OCI-LY7 (cell line): Measurements from ENCODE around the gene COL5A1. TPM values are rescaled to one million over a fixed set of nuclear protein-coding genes. Genes with fewer than 3 reads are reported as not detected.

Experiments used
- BruUV-seq: library from RNA; stranded (reverse); fragments of 400-500 nt; replicated peaks from 2 replicates; lab custom pipeline; 2021; lab: Mats Ljungman, UMichigan
- CTCF ChIA-PET: fragments of 300-600 bp; sonication (Branson Sonifier 250); formaldehyde crosslinking; loops from one replicate; lab custom pipeline; 2022; ENCODE audit warnings: antibody characterized with exemption; ENCODE audit not compliant: unreplicated experiment; lab: Charles Lee
- POLR2A ChIA-PET: fragments of 300-600 bp; sonication (Branson Sonifier 250); formaldehyde crosslinking; loops from one replicate; lab custom pipeline; 2022; ENCODE audit warnings: antibody characterized with exemption; lab: Charles Lee
- DNase-seq: peaks from one replicate; pipeline ENCODE4 v3.0.0-alpha.2; 2015; ENCODE audit warnings: low spot score
- H2AFZ ChIP-seq: fragments of 200-600 bp; sonication (generic), shearing (Covaris generic); 2 replicates; pipeline ENCODE4 v1.6.1; 2014; ENCODE audit warnings: mild to moderate bottlenecking, antibody characterized with exemption, low read length, moderate library complexity
- H3K27ac ChIP-seq: fragments of 200-600 bp; sonication (generic); 2 replicates; pipeline ENCODE4 v1.5.1; 2014; ENCODE audit warnings: mixed run types, low read depth, mild to moderate bottlenecking, moderate library complexity, low read length, inconsistent platforms; ENCODE audit not compliant: poor library complexity, severe bottlenecking
- H3K36me3 ChIP-seq: fragments of 200-600 bp; sonication (generic); 2 replicates; pipeline ENCODE4 v1.6.1; 2014; ENCODE audit warnings: mild to moderate bottlenecking, antibody characterized with exemption, low read length, moderate library complexity, mixed read lengths; ENCODE audit not compliant: insufficient read depth
- H3K4me1 ChIP-seq: fragments of 200-600 bp; sonication (generic); 2 replicates; pipeline ENCODE4 v1.5.1; 2014; ENCODE audit warnings: mild to moderate bottlenecking, low read length; ENCODE audit not compliant: insufficient read depth, poor library complexity, severe bottlenecking
- H3K4me2 ChIP-seq: fragments of 200-600 bp; sonication (generic); 2 replicates; pipeline ENCODE4 v1.6.1; 2014; ENCODE audit warnings: mild to moderate bottlenecking, low read length
- H3K4me3 ChIP-seq: fragments of 200-600 bp; sonication (generic); 2 replicates; pipeline ENCODE4 v1.5.1; 2014; ENCODE audit warnings: mild to moderate bottlenecking, low read depth, low read length; ENCODE audit not compliant: poor library complexity, severe bottlenecking
- H3K79me2 ChIP-seq: fragments of 200-600 bp; sonication (generic); 2 replicates; pipeline ENCODE4 v1.6.1; 2016; ENCODE audit warnings: low read depth, mild to moderate bottlenecking, low read length, moderate library complexity, mixed read lengths; ENCODE audit not compliant: insufficient read depth
- H3K9me2 ChIP-seq: fragments of 200-600 bp; sonication (generic); 2 replicates; pipeline ENCODE4 v1.6.1; 2016; ENCODE audit warnings: mild to moderate bottlenecking, low read length, mixed read lengths; ENCODE audit not compliant: insufficient read depth
- H3K9me3 ChIP-seq: fragments of 200-600 bp; sonication (generic); 2 replicates; pipeline ENCODE4 v1.6.1; 2014; ENCODE audit warnings: mild to moderate bottlenecking, mixed run types, low read length, mixed read lengths
- H4K20me1 ChIP-seq: fragments of 200-600 bp; sonication (generic); 2 replicates; pipeline ENCODE4 v1.6.1; 2014; ENCODE audit warnings: mild to moderate bottlenecking, antibody characterized with exemption, low read length, moderate library complexity, mixed read lengths; ENCODE audit not compliant: insufficient read depth
- EZH2phosphoT487 ChIP-seq: fragments of 200-600 bp; sonication (generic); IDR thresholded peaks from 2 replicates; pipeline ENCODE4 v1.6.1; 2018; ENCODE audit warnings: low read depth, borderline replicate concordance, mild to moderate bottlenecking, mixed run types, antibody characterized with exemption, low read length, moderate library complexity, mixed read lengths
- intact Hi-C: fragments of 100-400 bp; cut with micrococcal nuclease; formaldehyde crosslinking; loops from one replicate; pipeline ENCODE4 v1.10.0; 2022; ENCODE audit not compliant: unreplicated experiment
- total RNA-seq, 2 experiments: library from RNA; depleted of rRNA in 1 of 2; stranded (reverse); fragments of >200 nt in 1 of 2; shearing (Covaris generic) in 1 of 2; gene quantifications; 2 replicates each; pipeline ENCODE4 v1.2.3, GENCODE V29; 2014 to 2022
- TF ChIP-seq, protein P1 (sequence below): fragments of 200-600 bp; sonication (generic); conservative IDR thresholded peaks from 2 replicates; pipeline ENCODE4 v1.5.1; 2014; ENCODE audit warnings: mild to moderate bottlenecking, antibody characterized with exemption, low read length, moderate library complexity, mixed read lengths

COL5A1 gene
- total RNA-seq, 2 experiments from 2014 or later: 12.2 to 28.6 TPM

- no peak for DNase-seq
- TF ChIP-seq EZH2phosphoT487: no peak
- TF ChIP-seq, protein P1, sequence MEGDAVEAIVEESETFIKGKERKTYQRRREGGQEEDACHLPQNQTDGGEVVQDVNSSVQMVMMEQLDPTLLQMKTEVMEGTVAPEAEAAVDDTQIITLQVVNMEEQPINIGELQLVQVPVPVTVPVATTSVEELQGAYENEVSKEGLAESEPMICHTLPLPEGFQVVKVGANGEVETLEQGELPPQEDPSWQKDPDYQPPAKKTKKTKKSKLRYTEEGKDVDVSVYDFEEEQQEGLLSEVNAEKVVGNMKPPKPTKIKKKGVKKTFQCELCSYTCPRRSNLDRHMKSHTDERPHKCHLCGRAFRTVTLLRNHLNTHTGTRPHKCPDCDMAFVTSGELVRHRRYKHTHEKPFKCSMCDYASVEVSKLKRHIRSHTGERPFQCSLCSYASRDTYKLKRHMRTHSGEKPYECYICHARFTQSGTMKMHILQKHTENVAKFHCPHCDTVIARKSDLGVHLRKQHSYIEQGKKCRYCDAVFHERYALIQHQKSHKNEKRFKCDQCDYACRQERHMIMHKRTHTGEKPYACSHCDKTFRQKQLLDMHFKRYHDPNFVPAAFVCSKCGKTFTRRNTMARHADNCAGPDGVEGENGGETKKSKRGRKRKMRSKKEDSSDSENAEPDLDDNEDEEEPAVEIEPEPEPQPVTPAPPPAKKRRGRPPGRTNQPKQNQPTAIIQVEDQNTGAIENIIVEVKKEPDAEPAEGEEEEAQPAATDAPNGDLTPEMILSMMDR: no peak
- Histone ChIP-seq H3K79me2 (no peaks in the 10 kb centered on the region), H2AFZ (no peak overlapping the region), H3K4me3 (no peak overlapping the region), H3K4me1 (no peaks in the 10 kb centered on the region), H3K4me2 (no peak overlapping the region), H3K27ac (no peak overlapping the region), H3K36me3 (no peaks in the 10 kb centered on the region), H3K9me2 (no peaks in the 10 kb centered on the region), H4K20me1 (no peaks in the 10 kb centered on the region), H3K9me3 (no peaks in the 10 kb centered on the region)
- BruUV-seq: no TSS peak
- ChIA-PET POLR2A (no interaction called here), CTCF (no interaction called here)
- intact Hi-C loops: no loop called here
Measured at GRCh38 chr9:134601764-134602163, 39.8 kb upstream of the COL5A1 start.

DNA sequence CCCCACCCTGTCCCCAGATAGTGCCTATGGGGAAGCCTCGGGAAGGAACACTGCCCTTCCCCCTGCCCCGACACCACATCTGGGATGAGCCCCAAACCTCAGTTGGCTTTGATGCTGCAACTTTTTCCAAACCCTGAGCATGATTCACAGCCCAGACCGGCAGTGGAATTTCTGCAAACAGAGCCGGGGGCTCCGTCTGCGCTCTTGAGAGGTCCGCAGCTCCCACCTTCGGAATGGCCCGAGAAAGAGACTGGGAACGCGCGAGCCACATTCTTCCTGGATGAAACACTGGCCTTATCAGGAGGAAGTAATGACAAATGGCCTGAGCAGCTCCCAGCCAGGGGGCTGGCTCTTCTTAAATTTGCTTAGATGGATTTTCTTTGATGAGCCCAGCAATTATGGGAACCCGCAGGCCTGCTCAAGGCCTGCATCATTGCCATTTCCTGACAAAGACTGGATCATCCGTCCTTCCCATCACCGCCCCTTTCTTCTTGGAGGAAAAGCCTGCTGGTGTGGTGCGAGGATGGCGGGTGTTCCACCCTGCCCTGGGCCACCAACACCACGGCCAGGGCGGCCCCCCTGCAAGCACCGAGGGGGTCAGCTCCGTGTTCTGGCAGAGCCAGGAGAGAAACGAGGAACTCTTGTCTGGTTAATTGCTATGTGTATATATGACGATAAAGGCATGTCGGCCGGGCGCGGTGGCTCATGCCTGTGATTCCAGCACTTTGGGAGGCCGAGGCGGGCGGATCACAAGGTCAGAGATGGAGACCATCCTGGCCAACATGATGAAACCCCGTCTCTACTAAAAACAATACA lies 38.8 kb upstream of the COL5A1 start:
- POLR2A ChIA-PET: no interaction called here
- intact Hi-C loops: no loop called here
- H3K4me2 ChIP-seq: no peak overlapping the region

More for the DNA sequence above, 38.8 kb upstream of the COL5A1 start:
- H3K9me2 ChIP-seq: no peaks in the 10 kb centered on the region
- H2AFZ ChIP-seq: no peak overlapping the region
- no peak for DNase-seq
- H3K4me3 ChIP-seq: no peak overlapping the region
- H3K79me2 ChIP-seq: no peaks in the 10 kb centered on the region
- H3K27ac ChIP-seq: no peak overlapping the region
- no peak for TF ChIP-seq EZH2phosphoT487
- TF ChIP-seq, protein P1: no peak
- BruUV-seq: no TSS peak
- H3K9me3 ChIP-seq: no peaks in the 10 kb centered on the region
- H3K4me1 ChIP-seq: no peaks in the 10 kb centered on the region
- H3K36me3 ChIP-seq: no peaks in the 10 kb centered on the region
- no peaks in the 10 kb centered on the region for H4K20me1 ChIP-seq
- CTCF ChIA-PET: no interaction called here
